Measurements from ENCODE around the gene EPB41.

Gene EPB41

GRCh38 chr1:28890836-28891235 is 23.5 kb upstream of the EPB41 start:
- TF ChIP-seq CTCF (conservative IDR thresholded peaks at IDR 0.05; ENCODE audit: low read depth, low read length) = no peak
- no peak for DNase-seq (ENCODE audit: low read depth)
- H3K4me3 ChIP-seq (ENCODE audit: low read depth, low read length) = no peak overlapping the region

- no peak overlapping the region for H3K4me3 ChIP-seq (ENCODE audit: low read depth, low read length)
- DNase-seq (ENCODE audit: low read depth) = no peak
- no peak for TF ChIP-seq CTCF (conservative IDR thresholded peaks at IDR 0.05; ENCODE audit: low read depth, low read length)
Observed at GRCh38 chr1:28891256-28891655, 23.1 kb upstream of the EPB41 start.

GRCh38 chr1:28893403-28894102 is 20.8 kb upstream of the EPB41 start:
- TF ChIP-seq CTCF (conservative IDR thresholded peaks at IDR 0.05; ENCODE audit: low read depth, low read length) = peak; percentile 68
- H3K4me3 ChIP-seq (ENCODE audit: low read depth, low read length) = no peak overlapping the region
- peak; percentile 40 for DNase-seq (ENCODE audit: low read depth)

- no peak for DNase-seq (ENCODE audit: low read depth)
- no peak for TF ChIP-seq CTCF (conservative IDR thresholded peaks at IDR 0.05; ENCODE audit: low read depth, low read length)
- H3K4me3 ChIP-seq (ENCODE audit: low read depth, low read length) = no peak overlapping the region
Observed at GRCh38 chr1:28894785-28895184, 19.6 kb upstream of the EPB41 start.

GRCh38 chr1:28895896-28896608 is 18.3 kb upstream of the EPB41 start:
- H3K4me3 ChIP-seq (ENCODE audit: low read depth, low read length) = no peak overlapping the region
- peak; percentile 12 for DNase-seq (ENCODE audit: low read depth)
- no peak for TF ChIP-seq CTCF (conservative IDR thresholded peaks at IDR 0.05; ENCODE audit: low read depth, low read length)

- no peak overlapping the region for H3K4me3 ChIP-seq (ENCODE audit: low read depth, low read length)
- TF ChIP-seq CTCF (conservative IDR thresholded peaks at IDR 0.05; ENCODE audit: low read depth, low read length) = no peak
- no peak for DNase-seq (ENCODE audit: low read depth)
Observed at GRCh38 chr1:28896609-28896986, 17.8 kb upstream of the EPB41 start.

- no peak for TF ChIP-seq CTCF (conservative IDR thresholded peaks at IDR 0.05; ENCODE audit: low read depth, low read length)
- no peak for DNase-seq (ENCODE audit: low read depth)
- H3K4me3 ChIP-seq (ENCODE audit: low read depth, low read length) = no peak overlapping the region
Observed at GRCh38 chr1:28897789-28898188, 16.6 kb upstream of the EPB41 start.

All from choroid plexus epithelial cell (primary cell).